Smooth muscle cell (in vitro differentiated cells): Measurements from ENCODE around the gene KLHL22. TPM values are rescaled to one million over a fixed set of nuclear protein-coding genes. Genes with fewer than 3 reads are reported as not detected.

ENCODE experiments used
- DNase-seq: peaks from one replicate; lab custom pipeline; 2025; ENCODE audit not compliant: unreplicated experiment; lab: John Stamatoyannopoulos, UW
- H2AFZ ChIP-seq: fragments of 200-600 bp; sonication (generic); 2 replicates; pipeline ENCODE4 v1.6.0; 2016; ENCODE audit warnings: antibody characterized with exemption, low read depth, mild to moderate bottlenecking
- H3F3A ChIP-seq: fragments of 200-600 bp; sonication (generic); 2 replicates; pipeline ENCODE4 v1.6.0; 2017; ENCODE audit warnings: antibody characterized with exemption, low read depth
- H3K27ac ChIP-seq: fragments of 200-600 bp; sonication (generic); 2 replicates; pipeline ENCODE4 v1.5.1; 2016; ENCODE audit warnings: low read depth, mild to moderate bottlenecking
- H3K27me3 ChIP-seq: fragments of 200-600 bp; sonication (generic); 2 replicates; pipeline ENCODE4 v1.6.1; 2016; ENCODE audit warnings: low read depth, mild to moderate bottlenecking
- H3K36me3 ChIP-seq: fragments of 200-600 bp; sonication (generic); 2 replicates; pipeline ENCODE4 v1.5.1; 2016; ENCODE audit warnings: low read depth
- H3K4me1 ChIP-seq: fragments of 200-600 bp; sonication (generic); 2 replicates; pipeline ENCODE4 v1.5.1; 2016; ENCODE audit warnings: low read depth
- H3K4me2 ChIP-seq: fragments of 200-600 bp; sonication (generic); 2 replicates; pipeline ENCODE4 v1.6.0; 2016; ENCODE audit warnings: mild to moderate bottlenecking
- H3K4me3 ChIP-seq: fragments of 200-600 bp; sonication (generic); 2 replicates; pipeline ENCODE4 v1.5.1; 2016; ENCODE audit warnings: mild to moderate bottlenecking
- H3K79me2 ChIP-seq: fragments of 200-600 bp; sonication (generic); 2 replicates; pipeline ENCODE4 v1.6.0; 2016; ENCODE audit warnings: low read depth, mild to moderate bottlenecking
- H3K9ac ChIP-seq: fragments of 200-600 bp; sonication (generic); 2 replicates; pipeline ENCODE4 v1.6.0; 2016; ENCODE audit warnings: low read depth
- H3K9me3 ChIP-seq: fragments of 200-600 bp; sonication (generic); replicated peaks from 2 replicates; pipeline ENCODE4 v1.5.1; 2016; ENCODE audit warnings: low read depth
- H4K20me1 ChIP-seq: fragments of 200-600 bp; sonication (generic); 2 replicates; pipeline ENCODE4 v1.6.0; 2016; ENCODE audit warnings: low read depth
- CTCF ChIP-seq: fragments of 200-600 bp; sonication (generic); IDR thresholded peaks from 2 replicates; pipeline ENCODE4 v1.5.1; 2017; ENCODE audit warnings: borderline replicate concordance, mild to moderate bottlenecking, antibody characterized with exemption; ENCODE audit not compliant: insufficient read depth, poor library complexity, severe bottlenecking
- WGBS: methylation state at CpG from one replicate; pipeline ENCODE4 v1.1.7; 2016; ENCODE audit warnings: low lambda C conversion rate; 5-methylcytosine and 5-hydroxymethylcytosine counted together
- polyA plus RNA-seq: library from polyadenylated mRNA; unstranded; fragments of >200 nt; fragmentation: Nextera tagmentation; extraction: Ambion mirVana; gene quantifications from 2 replicates; pipeline ENCODE4 v1.2.1, GENCODE V29; 2016
- total RNA-seq: library from RNA; depleted of rRNA; stranded (reverse); fragments of >200 nt; gene quantifications from 2 replicates; pipeline ENCODE4 v1.2.3, GENCODE V29; 2014

KLHL22 gene
- total and polyA plus RNA-seq, 2 experiments from 2014 or later, result 17.1 to 27.3 TPM

GRCh38 chr22:20464912-20465758 lies 30.5 kb downstream of the KLHL22 start:
- WGBS, result 96% methylated on average over 32 of the region's 32 CpGs
- no peak for DNase-seq
- Histone ChIP-seq H3K9me3 (no peaks in the 10 kb centered on the region), H3K4me1 (no peaks in the 10 kb centered on the region), H3K9ac (no peak overlapping the region), H3K79me2 (no peaks in the 10 kb centered on the region), H2AFZ (no peak overlapping the region), H3K36me3 (no peaks in the 10 kb centered on the region), H3K27me3 (no peaks in the 10 kb centered on the region), H3K4me3 (no peak overlapping the region), H3K4me2 (no peak overlapping the region), H4K20me1 (no peaks in the 10 kb centered on the region), H3F3A (no peaks in the 10 kb centered on the region), H3K27ac (no peak overlapping the region)
- TF ChIP-seq CTCF, result no peak

- H3K27me3 ChIP-seq, result no peaks in the 10 kb centered on the region
- no peak overlapping the region for H3K4me2 ChIP-seq
- no peak overlapping the region for H2AFZ ChIP-seq
- H3K4me1 ChIP-seq, result no peaks in the 10 kb centered on the region
- no peak overlapping the region for H3K4me3 ChIP-seq
- TF ChIP-seq CTCF, result no peak
- no peaks in the 10 kb centered on the region for H3K79me2 ChIP-seq
- no peaks in the 10 kb centered on the region for H3K9me3 ChIP-seq
- 97% methylated on average over 11 of the region's 11 CpGs for WGBS
- no peaks in the 10 kb centered on the region for H4K20me1 ChIP-seq
- no peak for DNase-seq
- H3K9ac ChIP-seq, result no peak overlapping the region
- H3K36me3 ChIP-seq, result no peaks in the 10 kb centered on the region
- H3F3A ChIP-seq, result no peaks in the 10 kb centered on the region
- no peak overlapping the region for H3K27ac ChIP-seq
Measured at GRCh38 chr22:20464096-20464614, 31.4 kb downstream of the KLHL22 start.

GRCh38 chr22:20463324-20464095 lies 32.1 kb downstream of the KLHL22 start:
- H4K20me1 ChIP-seq, result no peaks in the 10 kb centered on the region
- no peaks in the 10 kb centered on the region for H3K36me3 ChIP-seq
- no peak overlapping the region for H2AFZ ChIP-seq
- H3K27me3 ChIP-seq, result no peaks in the 10 kb centered on the region
- H3K79me2 ChIP-seq, result no peaks in the 10 kb centered on the region
- no peak for TF ChIP-seq CTCF
- WGBS, result 79% methylated on average over 2 of the region's 2 CpGs
- H3K9ac ChIP-seq, result no peak overlapping the region
- no peak overlapping the region for H3K4me2 ChIP-seq
- H3F3A ChIP-seq, result no peaks in the 10 kb centered on the region
- H3K9me3 ChIP-seq, result no peaks in the 10 kb centered on the region
- no peak overlapping the region for H3K27ac ChIP-seq
- no peak overlapping the region for H3K4me3 ChIP-seq
- no peak for DNase-seq
- no peaks in the 10 kb centered on the region for H3K4me1 ChIP-seq
